GM12878 (cell line): ENCODE results near the gene C11orf98. TPM values are rescaled to one million over a fixed set of nuclear protein-coding genes. Genes with fewer than 3 reads are reported as not detected.

Source experiments
- ATAC-seq: fragments of 200-7000 bp; cut with Tn5 transposase; 3 replicates; pipeline ENCODE4 v1.9.1; 2020; ENCODE audit warnings: mild to moderate bottlenecking, moderate library complexity
- Bru-seq: library from RNA; stranded (reverse); fragments of 400-500 nt; gene quantifications from one replicate; lab custom pipeline; 2021; lab: Mats Ljungman, UMichigan
- BruChase-seq, 2 experiments: library from RNA; stranded (reverse); fragments of 400-500 nt; gene quantifications; one replicate each; lab custom pipeline; 2021; lab: Mats Ljungman, UMichigan
- BruUV-seq: library from RNA; stranded (reverse); fragments of 400-500 nt; replicated peaks from 2 replicates; lab custom pipeline; 2021; lab: Mats Ljungman, UMichigan
- CTCF ChIA-PET: fragments of 300-600 bp; sonication (Branson Sonifier 250); formaldehyde crosslinking; extraction: SDS; loops from one replicate; lab custom pipeline; 2021; ENCODE audit warnings: inconsistent platforms; lab: Yijun Ruan, JAX
- POLR2A ChIA-PET: fragments of 350-600 bp; formaldehyde crosslinking; extraction: SDS; loops from one replicate; lab custom pipeline; 2021; ENCODE audit warnings: inconsistent platforms; lab: Charles Lee
- RAD21 ChIA-PET: fragments of 300-600 bp; sonication (Branson Sonifier 250); formaldehyde crosslinking; loops from one replicate; lab custom pipeline; 2023; ENCODE audit warnings: antibody characterized with exemption; ENCODE audit not compliant: unreplicated experiment; lab: Charles Lee
- SMC1A ChIA-PET: fragments of 300-600 bp; sonication (Branson Sonifier 250); formaldehyde crosslinking; loops from one replicate; lab custom pipeline; 2023; ENCODE audit not compliant: unreplicated experiment, uncharacterized antibody; lab: Charles Lee
- DNase-seq: peaks from one replicate; pipeline ENCODE4 v3.0.0-alpha.2; 2011; ENCODE audit warnings: low read depth, low spot score
- FAIRE-seq: peaks from 3 replicates; lab custom pipeline; 2011; peaks lifted over from hg19 to GRCh38; lab: Jason Lieb, UNC
- H2AFZ ChIP-seq: 2 replicates; pipeline ENCODE4 v1.6.0; 2011; ENCODE audit warnings: low read depth, low read length, control low read depth; ENCODE audit not compliant: control insufficient read depth
- H3K27ac ChIP-seq: 2 replicates; pipeline ENCODE4 v1.5.1; 2011; ENCODE audit warnings: control low read depth; ENCODE audit not compliant: control insufficient read depth, insufficient read depth
- H3K27me3 ChIP-seq, 2 experiments: replicated peaks in 1 of 2; 2 replicates each; pipeline versions ENCODE4 v1.6.0 to v1.6.1; 2011; ENCODE audit warnings: low read length in 1 of 2; ENCODE audit not compliant: control insufficient read depth in 2 of 2, insufficient read depth in 2 of 2
- H3K36me3 ChIP-seq, 2 experiments: 2 replicates each; pipeline ENCODE4 v1.5.1; 2011; ENCODE audit warnings: low read length in 1 of 2; ENCODE audit not compliant: control insufficient read depth in 2 of 2, insufficient read depth in 2 of 2
- H3K4me1 ChIP-seq: 2 replicates; pipeline ENCODE4 v1.6.1; 2011; ENCODE audit warnings: mild to moderate bottlenecking, low read length, moderate library complexity, mixed read lengths; ENCODE audit not compliant: control insufficient read depth, insufficient read depth
- H3K4me2 ChIP-seq: 2 replicates; pipeline ENCODE4 v1.6.0; 2011; ENCODE audit warnings: control low read depth; ENCODE audit not compliant: control insufficient read depth, insufficient read depth
- H3K4me3 ChIP-seq: fragments of 200-600 bp; sonication (generic); 2 replicates; pipeline ENCODE4 v1.5.1; 2016
- H3K79me2 ChIP-seq: 2 replicates; pipeline ENCODE4 v1.6.0; 2011; ENCODE audit warnings: low read length; ENCODE audit not compliant: control insufficient read depth, insufficient read depth
- H3K9ac ChIP-seq: 2 replicates; pipeline ENCODE4 v1.8.0; 2011; ENCODE audit warnings: low read length, control low read depth, mixed read lengths; ENCODE audit not compliant: control insufficient read depth, insufficient read depth
- H3K9me3 ChIP-seq: replicated peaks from 3 replicates; pipeline ENCODE4 v1.5.1; 2011; ENCODE audit warnings: mild to moderate bottlenecking, low read length; ENCODE audit not compliant: control insufficient read depth, insufficient read depth
- H4K20me1 ChIP-seq: 2 replicates; pipeline ENCODE4 v1.6.0; 2011; ENCODE audit not compliant: control insufficient read depth, insufficient read depth
- BRCA1 ChIP-seq: IDR thresholded peaks from 2 replicates; pipeline ENCODE4 v1.6.1; 2011; ENCODE audit warnings: low read depth, low read length, improper control_type of control experiment
- CBFB ChIP-seq: IDR thresholded peaks from 2 replicates; pipeline ENCODE4 v1.6.1; 2016; ENCODE audit warnings: antibody characterized with exemption, low read depth
- E2F4 ChIP-seq: IDR thresholded peaks from 2 replicates; pipeline ENCODE4 v1.6.1; 2012; ENCODE audit warnings: low read depth, low read length, improper control_type of control experiment
- EED ChIP-seq: sonication (generic); IDR thresholded peaks from 2 replicates; pipeline ENCODE4 v1.6.1; 2016; ENCODE audit warnings: antibody characterized with exemption, low read depth
- ESRRA ChIP-seq: IDR thresholded peaks from 2 replicates; pipeline ENCODE4 v1.6.1; 2012; ENCODE audit warnings: mild to moderate bottlenecking, low read length, improper control_type of control experiment
- NR2C1 ChIP-seq: fragments of 450-650 bp; IDR thresholded peaks from 2 replicates; pipeline ENCODE4 v1.6.1; 2017; ENCODE audit warnings: antibody characterized with exemption, mild to moderate bottlenecking, moderate library complexity
- RELB ChIP-seq: fragments of 450-650 bp; IDR thresholded peaks from 2 replicates; pipeline ENCODE4 v1.6.1; 2017; ENCODE audit warnings: low read depth, mild to moderate bottlenecking, moderate library complexity
- REST ChIP-seq: IDR thresholded peaks from 2 replicates; pipeline ENCODE4 v1.6.1; 2012; ENCODE audit warnings: mild to moderate bottlenecking, low read depth, low read length
- SMAD1 ChIP-seq: fragments of 450-650 bp; IDR thresholded peaks from 2 replicates; pipeline ENCODE4 v1.6.1; 2018; ENCODE audit warnings: mild to moderate bottlenecking, low read depth; ENCODE audit not compliant: partially characterized antibody
- WGBS: methylation state at CpG from one replicate; pipeline ENCODE4 v1.1.6; 2016; ENCODE audit warnings: low lambda C conversion rate; ENCODE audit not compliant: insufficient replicate concordance, insufficient coverage; ENCODE audit errors: missing lambda C conversion rate; 5-methylcytosine and 5-hydroxymethylcytosine counted together
- in situ Hi-C: fragments of 300-500 bp; cut with MboI; formaldehyde crosslinking; loops from 9 replicates; pipeline ENCODE4 v1.14.3; 2018; ENCODE audit warnings: mixed read lengths
- intact Hi-C: fragments of 100-400 bp; cut with micrococcal nuclease; formaldehyde crosslinking; loops from one replicate; pipeline ENCODE4 v1.14.2; 2022; ENCODE audit not compliant: unreplicated experiment
- long read RNA-seq, 2 experiments: library from polyadenylated mRNA; unstranded; transcript quantifications; one replicate each; pipeline ENCODE4 v2.0.0, GENCODE V29; 2019 to 2020
- polyA minus RNA-seq, 3 experiments: library from RNA; depleted of rRNA, polyadenylated mRNA; stranded (reverse); fragments of >200 nt; gene quantifications; 2 replicates each; pipeline ENCODE4 v1.2.3, GENCODE V29; 2011
- polyA plus RNA-seq, 11 experiments: library from polyadenylated mRNA; depleted of rRNA in 4 of 11; unstranded in 6 of 11; stranded (reverse) in 5 of 11; fragments of >200 nt; fragmentation: Nextera tagmentation in 4 of 11; fragmentation: Illumina TruSeq in 1 of 11; extraction: Ambion mirVana in 4 of 11; extraction: Trizol in 1 of 11; gene quantifications; 1 replicate in 1 of 11; 2 replicates in 10 of 11; pipeline versions ENCODE4 v1.2.1 to v1.2.3, GENCODE V29; 2011 to 2016; ENCODE audit warnings: inconsistent platforms in 2 of 11, missing spikeins in 2 of 11, low read depth in 1 of 11
- total RNA-seq, 4 experiments: library from RNA; depleted of rRNA in 3 of 4; stranded (reverse); fragments of >200 nt in 3 of 4; fragmentation: Illumina TruSeq in 1 of 4; extraction: Trizol in 1 of 4; gene quantifications; 2 replicates each; pipeline versions ENCODE4 v1.2.1 to v1.2.3, GENCODE V29; 2013 to 2021

C11orf98 gene
- 2.3 and 4.0 TPM in 2 replicates for total RNA-seq (2013; cell fraction: nucleolus; rRNA removed)
- total RNA-seq (2014; rRNA removed): 158 and 162 TPM in 2 replicates
- 148 and 162 TPM in 2 replicates for total RNA-seq (2014; rRNA removed; fragmentation: Illumina TruSeq; extraction: Trizol)
- total RNA-seq (2021): 94.4 and 97.1 TPM in 2 replicates
- 36.5 TPM for polyA plus RNA-seq (2011; ENCODE audit: low read depth)
- 56.0 and 62.5 TPM in 2 replicates for polyA plus RNA-seq (2011; rRNA removed)
- 65.2 and 76.2 TPM in 2 replicates for polyA plus RNA-seq (2011; cell fraction: cytosol; rRNA removed)
- polyA plus RNA-seq (2011; cell fraction: nucleus; rRNA removed): 41.3 and 42.6 TPM in 2 replicates
- 63.9 and 85.3 TPM in 2 replicates for polyA plus RNA-seq (2012)
- polyA plus RNA-seq (2014; fragmentation: Illumina TruSeq; extraction: Trizol): 113 and 184 TPM in 2 replicates
- 100 to 1,000 TPM; 134 to 199 TPM for polyA plus RNA-seq (2014; fragmentation: Nextera tagmentation; extraction: Ambion mirVana)
- polyA plus RNA-seq (2014; rRNA removed): 151 and 197 TPM in 2 replicates
- 100 to 1,000 TPM; 266 to 270 TPM for polyA plus RNA-seq (2016; fragmentation: Nextera tagmentation; extraction: Ambion mirVana)
- 4.7 and 10.2 TPM in 2 replicates for polyA minus RNA-seq (2011; rRNA and poly(A)+ RNA removed)
- polyA minus RNA-seq (2011; cell fraction: cytosol; rRNA and poly(A)+ RNA removed): 9.9 TPM in 2 replicates
- 5.8 and 7.9 TPM in 2 replicates for polyA minus RNA-seq (2011; cell fraction: nucleus; rRNA and poly(A)+ RNA removed)
- percentile 78 among the genes with signal in this experiment for Bru-seq, nascent RNA
- BruChase-seq, experiment 1, labeled RNA remaining after a 6-hour chase: percentile 81 among the genes with signal in this experiment
- BruChase-seq, experiment 2, labeled RNA remaining after a 2-hour chase: percentile 78 among the genes with signal in this experiment
- long read RNA-seq, experiment 1, transcript C11orf98-203 (3 exons, 774 nt): minor isoform, 6 of 88 reads
- long read RNA-seq, experiment 1, transcript C11orf98-201 (4 exons, 654 nt): major isoform, 78 of 88 reads
- long read RNA-seq, experiment 1, partial matches to known transcripts: 0 of 88 reads
- long read RNA-seq, experiment 1, other reads (novel, unspliced or antisense): 4 of 88 reads
- long read RNA-seq, experiment 2, transcript C11orf98-203 (3 exons, 774 nt): minor isoform, 6 of 134 reads
- long read RNA-seq, experiment 2, transcript C11orf98-201 (4 exons, 654 nt): major isoform, 127 of 134 reads
- long read RNA-seq, experiment 2, partial matches to known transcripts: 0 of 134 reads
- long read RNA-seq, experiment 2, other reads (novel, unspliced or antisense): 0 of 134 reads

DNA sequence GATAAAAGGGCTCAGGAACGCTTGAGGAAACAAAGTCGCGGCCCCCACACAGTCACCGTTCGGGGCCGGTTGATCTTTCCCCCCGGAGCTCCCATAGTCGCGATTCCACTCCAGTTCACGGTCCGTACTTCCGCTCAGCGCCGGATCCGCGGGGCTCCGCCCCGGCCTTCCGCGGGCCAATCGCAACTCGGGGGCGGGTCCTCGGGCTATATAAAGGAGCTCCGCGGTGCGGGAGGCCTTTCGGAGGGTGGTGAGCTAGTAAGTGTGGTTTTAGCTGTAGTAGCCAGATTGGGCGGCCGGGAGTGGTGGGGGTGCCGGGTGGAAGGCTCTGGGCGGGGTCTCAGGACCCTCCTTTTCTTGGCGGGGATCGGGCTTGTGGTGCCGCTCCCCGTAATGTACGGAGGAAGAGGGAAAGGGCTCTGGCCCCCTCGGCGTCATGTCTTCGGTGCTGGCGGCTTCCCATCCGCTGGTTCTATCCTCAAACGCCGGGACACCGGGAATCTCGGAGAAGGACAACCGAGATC lies at the start of gene C11orf98, which contains the start of gene CSKMT:
C11orf98 (minus strand) TSS at position 136 of the 524 bp plus-strand sequence; CDS start at position 95, 41 bp downstream.
CSKMT (plus strand) TSS at position 238 of the 524 bp plus-strand sequence. CDS start 568 bp downstream, outside the sequence.
- in situ Hi-C loops: no loop called here
- H3K36me3 ChIP-seq: peaks cover 5 to 12% of the 10 kb centered on the region in 2 experiments
- SMC1A ChIA-PET: interaction anchor here (0.6 to 3.4 kb wide), 25 partner anchors 7 to 196 kb away, joined by 3 to 41 read pairs (median 4); partner anchors contain the start of genes B3GAT3, GANAB, HNRNPUL2 and INTS5
- H4K20me1 ChIP-seq: no peaks in the 10 kb centered on the region
- no peak for DNase-seq
- H2AFZ ChIP-seq: peak within 1 kb of the TSS; percentile 91
- peak within 1 kb of the TSS; percentile 95 for H3K27ac ChIP-seq
- peak within 1 kb of the TSS; percentile 95 for H3K4me3 ChIP-seq
- intact Hi-C loops: no loop called here
- no peaks in the 10 kb centered on the region for H3K27me3 ChIP-seq
- CTCF ChIA-PET: interaction anchor here (0.6 to 2.1 kb wide), 20 partner anchors 9 to 773 kb away, joined by 3 to 11 read pairs (median 4); partner anchors contain the start of genes B3GAT3, GANAB, HNRNPUL2 and INTS5
- RAD21 ChIA-PET: interaction anchor here (0.6 to 2.7 kb wide), 34 partner anchors 9 to 240 kb away, joined by 3 to 26 read pairs (median 4); partner anchors contain the start of genes B3GAT3, EEF1G, GANAB and HNRNPUL2
- peak; percentile 91 for ATAC-seq
- H3K9me3 ChIP-seq: no peaks in the 10 kb centered on the region
- peaks cover 13% of the 10 kb centered on the region for H3K4me1 ChIP-seq
- peak within 1 kb of the TSS; percentile 96 for H3K9ac ChIP-seq
- H3K79me2 ChIP-seq: peaks cover 52% of the 10 kb centered on the region
- POLR2A ChIA-PET: interaction anchor here (0.6 to 16.2 kb wide), 37 partner anchors 12 to 542 kb away, joined by 3 to 295 read pairs (median 5); partner anchors contain the start of genes B3GAT3, EEF1G, GANAB and HNRNPUL2
- peak within 1 kb of the TSS; percentile 95 for H3K4me2 ChIP-seq
- FAIRE-seq: peak; percentile 88
- BruUV-seq: TSS peak; percentile 95
- 1% methylated on average over 45 of the region's 47 CpGs for WGBS
- TF ChIP-seq REST (peak; percentile 49; the same call in 1 of the 2 replicates), RELB (no peak; the same call in 1 of the 2 replicates), NR2C1 (0 out of 2 replicates have a peak, but pooled peaks have one; percentile 52), E2F4 (no peak), EED (0 out of 2 replicates have a peak, but pooled peaks have one; percentile 36), SMAD1 (peak; percentile 90), ESRRA (no peak; the same call in 1 of the 2 replicates), CBFB (peak; percentile 99), BRCA1 (no peak)
